HepG2 (cell line): ENCODE data around the gene IGSF5. TPM values are rescaled to one million over a fixed set of nuclear protein-coding genes. Genes with fewer than 3 reads are reported as not detected.

Experiments
- HMGA1 ChIP-seq: sonication (generic); formaldehyde crosslinking; conservative IDR thresholded peaks from 2 replicates; pipeline ENCODE4 v1.4.0; 2020; ENCODE audit warnings: missing genetic modification reagents
- HOXA9 ChIP-seq: sonication (generic); formaldehyde crosslinking; IDR thresholded peaks from 2 replicates; pipeline ENCODE4 v1.8.1; 2022; ENCODE audit warnings: missing genetic modification reagents, mild to moderate bottlenecking, moderate library complexity, borderline replicate concordance
- POLR2AphosphoS2 ChIP-seq: IDR thresholded peaks from 2 replicates; pipeline ENCODE4 v1.6.1; 2011; ENCODE audit warnings: low read depth, low read length, improper control_type of control experiment
- TCF12 ChIP-seq, 2 experiments: fragments of 450-650 bp in 1 of 2; sonication (generic) in 1 of 2; formaldehyde crosslinking in 1 of 2; IDR thresholded peaks; 2 replicates each; pipeline versions ENCODE4 v1.6.1 to v1.8.0; 2017 to 2022; ENCODE audit warnings: antibody characterized with exemption in 1 of 2, mild to moderate bottlenecking in 1 of 2, missing genetic modification reagents in 1 of 2, moderate library complexity in 1 of 2
- ZBTB40 ChIP-seq, 2 experiments: fragments of 450-650 bp in 1 of 2; sonication (generic) in 1 of 2; formaldehyde crosslinking in 1 of 2; IDR thresholded peaks; 2 replicates each; pipeline versions ENCODE4 v1.6.1 to v1.8.0; 2016 to 2022; ENCODE audit warnings: antibody characterized with exemption in 1 of 2, mild to moderate bottlenecking in 1 of 2, missing genetic modification reagents in 1 of 2
- ZFP90 ChIP-seq: sonication (generic); formaldehyde crosslinking; IDR thresholded peaks from 2 replicates; pipeline ENCODE4 v1.8.0; 2022; ENCODE audit warnings: missing genetic modification reagents, mild to moderate bottlenecking, inconsistent platforms, borderline replicate concordance
- ZNF335 ChIP-seq: sonication (generic); formaldehyde crosslinking; IDR thresholded peaks from 2 replicates; pipeline ENCODE4 v1.4.0; 2020; ENCODE audit warnings: missing genetic modification reagents
- polyA plus RNA-seq, 8 experiments: library from polyadenylated mRNA; depleted of rRNA in 3 of 8; stranded (reverse) in 7 of 8; unstranded in 1 of 8; fragments of >200 nt; fragmentation: Illumina TruSeq in 4 of 8; extraction: Trizol in 4 of 8; gene quantifications; 2 replicates each; pipeline versions ENCODE4 v1.2.1 to v1.2.3, GENCODE V29; 2011 to 2016; ENCODE audit warnings: low read depth in 4 of 8, missing spikeins in 1 of 8, mixed read lengths in 1 of 8; ENCODE audit not compliant: insufficient read depth in 1 of 8
- total RNA-seq, 5 experiments: library from RNA; depleted of rRNA; stranded (reverse); fragments of >200 nt; fragmentation: Illumina TruSeq; extraction: Trizol; gene quantifications; 2 replicates each; pipeline ENCODE4 v1.2.3, GENCODE V29; 2016; ENCODE audit warnings: low read depth in 1 of 5
- TF ChIP-seq, protein P1 (sequence below): sonication (generic); formaldehyde crosslinking; IDR thresholded peaks from 2 replicates; pipeline ENCODE4 v1.5.0; 2020; ENCODE audit warnings: mild to moderate bottlenecking, missing genetic modification reagents, borderline replicate concordance
- TF ChIP-seq, protein P2 (sequence below): sonication (generic); formaldehyde crosslinking; IDR thresholded peaks from 2 replicates; pipeline ENCODE4 v1.9.0; 2021; ENCODE audit warnings: missing genetic modification reagents, borderline replicate concordance

IGSF5 gene
- total and polyA plus RNA-seq, 2 of the 13 experiments (the other 11 are each of a cell fraction or from before 2014, with no cell fraction given): not detected

- TF ChIP-seq ZBTB40 (IDR thresholded peaks at IDR 0.05) (no peak), ZBTB40 (CRISPR knock-in tag; IDR thresholded peaks at IDR 0.05) (no peak), HOXA9 (CRISPR knock-in tag) (no peak), TCF12 (IDR thresholded peaks at IDR 0.05) (no peak), TCF12 (CRISPR knock-in tag; IDR thresholded peaks at IDR 0.05) (no peak), HMGA1 (CRISPR knock-in tag) (no peak), ZNF335 (CRISPR knock-in tag) (no peak), POLR2AphosphoS2 (no peak), ZFP90 (CRISPR knock-in tag) (no peak)
- TF ChIP-seq, protein P1, sequence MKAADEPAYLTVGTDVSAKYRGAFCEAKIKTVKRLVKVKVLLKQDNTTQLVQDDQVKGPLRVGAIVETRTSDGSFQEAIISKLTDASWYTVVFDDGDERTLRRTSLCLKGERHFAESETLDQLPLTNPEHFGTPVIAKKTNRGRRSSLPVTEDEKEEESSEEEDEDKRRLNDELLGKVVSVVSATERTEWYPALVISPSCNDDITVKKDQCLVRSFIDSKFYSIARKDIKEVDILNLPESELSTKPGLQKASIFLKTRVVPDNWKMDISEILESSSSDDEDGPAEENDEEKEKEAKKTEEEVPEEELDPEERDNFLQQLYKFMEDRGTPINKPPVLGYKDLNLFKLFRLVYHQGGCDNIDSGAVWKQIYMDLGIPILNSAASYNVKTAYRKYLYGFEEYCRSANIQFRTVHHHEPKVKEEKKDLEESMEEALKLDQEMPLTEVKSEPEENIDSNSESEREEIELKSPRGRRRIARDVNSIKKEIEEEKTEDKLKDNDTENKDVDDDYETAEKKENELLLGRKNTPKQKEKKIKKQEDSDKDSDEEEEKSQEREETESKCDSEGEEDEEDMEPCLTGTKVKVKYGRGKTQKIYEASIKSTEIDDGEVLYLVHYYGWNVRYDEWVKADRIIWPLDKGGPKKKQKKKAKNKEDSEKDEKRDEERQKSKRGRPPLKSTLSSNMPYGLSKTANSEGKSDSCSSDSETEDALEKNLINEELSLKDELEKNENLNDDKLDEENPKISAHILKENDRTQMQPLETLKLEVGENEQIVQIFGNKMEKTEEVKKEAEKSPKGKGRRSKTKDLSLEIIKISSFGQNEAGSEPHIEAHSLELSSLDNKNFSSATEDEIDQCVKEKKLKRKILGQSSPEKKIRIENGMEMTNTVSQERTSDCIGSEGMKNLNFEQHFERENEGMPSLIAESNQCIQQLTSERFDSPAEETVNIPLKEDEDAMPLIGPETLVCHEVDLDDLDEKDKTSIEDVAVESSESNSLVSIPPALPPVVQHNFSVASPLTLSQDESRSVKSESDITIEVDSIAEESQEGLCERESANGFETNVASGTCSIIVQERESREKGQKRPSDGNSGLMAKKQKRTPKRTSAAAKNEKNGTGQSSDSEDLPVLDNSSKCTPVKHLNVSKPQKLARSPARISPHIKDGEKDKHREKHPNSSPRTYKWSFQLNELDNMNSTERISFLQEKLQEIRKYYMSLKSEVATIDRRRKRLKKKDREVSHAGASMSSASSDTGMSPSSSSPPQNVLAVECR (CRISPR knock-in tag): no peak
- TF ChIP-seq, protein P2, sequence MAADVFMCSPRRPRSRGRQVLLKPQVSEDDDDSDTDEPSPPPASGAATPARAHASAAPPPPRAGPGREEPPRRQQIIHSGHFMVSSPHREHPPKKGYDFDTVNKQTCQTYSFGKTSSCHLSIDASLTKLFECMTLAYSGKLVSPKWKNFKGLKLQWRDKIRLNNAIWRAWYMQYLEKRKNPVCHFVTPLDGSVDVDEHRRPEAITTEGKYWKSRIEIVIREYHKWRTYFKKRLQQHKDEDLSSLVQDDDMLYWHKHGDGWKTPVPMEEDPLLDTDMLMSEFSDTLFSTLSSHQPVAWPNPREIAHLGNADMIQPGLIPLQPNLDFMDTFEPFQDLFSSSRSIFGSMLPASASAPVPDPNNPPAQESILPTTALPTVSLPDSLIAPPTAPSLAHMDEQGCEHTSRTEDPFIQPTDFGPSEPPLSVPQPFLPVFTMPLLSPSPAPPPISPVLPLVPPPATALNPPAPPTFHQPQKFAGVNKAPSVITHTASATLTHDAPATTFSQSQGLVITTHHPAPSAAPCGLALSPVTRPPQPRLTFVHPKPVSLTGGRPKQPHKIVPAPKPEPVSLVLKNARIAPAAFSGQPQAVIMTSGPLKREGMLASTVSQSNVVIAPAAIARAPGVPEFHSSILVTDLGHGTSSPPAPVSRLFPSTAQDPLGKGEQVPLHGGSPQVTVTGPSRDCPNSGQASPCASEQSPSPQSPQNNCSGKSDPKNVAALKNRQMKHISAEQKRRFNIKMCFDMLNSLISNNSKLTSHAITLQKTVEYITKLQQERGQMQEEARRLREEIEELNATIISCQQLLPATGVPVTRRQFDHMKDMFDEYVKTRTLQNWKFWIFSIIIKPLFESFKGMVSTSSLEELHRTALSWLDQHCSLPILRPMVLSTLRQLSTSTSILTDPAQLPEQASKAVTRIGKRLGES (CRISPR knock-in tag): no peak
Observed at GRCh38 chr21:39842741-39843459, 97.9 kb downstream of the IGSF5 start (continued).
